Panc1 (cell line): ENCODE data around the gene RHBDF1. TPM values are rescaled to one million over a fixed set of nuclear protein-coding genes. Genes with fewer than 3 reads are reported as not detected.

Experiments
- ATAC-seq: fragments of 200-7000 bp; cut with Tn5 transposase; 2 replicates; pipeline ENCODE4 v1.9.1; 2020; ENCODE audit warnings: mild to moderate bottlenecking, moderate library complexity
- BruUV-seq: library from RNA; stranded (reverse); fragments of 400-500 nt; replicated peaks from 2 replicates; lab custom pipeline; 2021; lab: Mats Ljungman, UMichigan
- CTCF ChIA-PET: fragments of 300-600 bp; sonication (Branson Sonifier 250); formaldehyde crosslinking; loops from one replicate; lab custom pipeline; 2022; ENCODE audit warnings: antibody characterized with exemption; lab: Charles Lee
- POLR2A ChIA-PET: fragments of 300-600 bp; sonication (Branson Sonifier 250); formaldehyde crosslinking; loops from one replicate; lab custom pipeline; 2022; ENCODE audit warnings: antibody characterized with exemption; lab: Charles Lee
- DNase-seq: peaks from one replicate; pipeline ENCODE4 v3.0.0-alpha.2; 2010; ENCODE audit warnings: low read depth, low spot score
- H3K27ac ChIP-seq: 2 replicates; pipeline ENCODE4 v1.5.1; 2011; ENCODE audit warnings: mild to moderate bottlenecking, low read length, inconsistent platforms
- H3K27me3 ChIP-seq: fragments of 200-500 bp; sonication (Bioruptor generic); 2 replicates; pipeline ENCODE4 v1.6.0; 2014; ENCODE audit warnings: low read length, inconsistent platforms; ENCODE audit not compliant: control insufficient read depth, insufficient read depth
- H3K36me3 ChIP-seq: fragments of 200-500 bp; sonication (Bioruptor generic); 2 replicates; pipeline ENCODE4 v1.5.1; 2014; ENCODE audit warnings: inconsistent platforms, mild to moderate bottlenecking, low read length, moderate library complexity; ENCODE audit not compliant: control insufficient read depth, insufficient read depth
- H3K4me1 ChIP-seq: 2 replicates; pipeline ENCODE4 v1.5.1; 2011; ENCODE audit warnings: inconsistent platforms, mild to moderate bottlenecking, low read length, moderate library complexity; ENCODE audit not compliant: control insufficient read depth, insufficient read depth
- H3K4me3 ChIP-seq, 2 experiments: 2 replicates each; pipeline ENCODE4 v1.5.1; 2011 to 2012; ENCODE audit warnings: low read depth in 2 of 2, low read length in 2 of 2, mild to moderate bottlenecking in 2 of 2, inconsistent platforms in 1 of 2, moderate library complexity in 1 of 2
- H3K9me3 ChIP-seq: fragments of 200-500 bp; sonication (Bioruptor generic); 2 replicates; pipeline ENCODE4 v1.5.1; 2014; ENCODE audit warnings: low read depth, mild to moderate bottlenecking, inconsistent platforms, low read length, moderate library complexity; ENCODE audit not compliant: control insufficient read depth, insufficient read depth
- POLR2AphosphoS5 ChIP-seq: IDR thresholded peaks from 2 replicates; pipeline ENCODE4 v1.6.1; 2012; ENCODE audit warnings: mild to moderate bottlenecking, low read depth, low read length, moderate library complexity
- SIN3A ChIP-seq: IDR thresholded peaks from 2 replicates; pipeline ENCODE4 v1.6.1; 2012; ENCODE audit warnings: low read depth, mild to moderate bottlenecking, low read length, moderate library complexity, borderline replicate concordance; ENCODE audit not compliant: insufficient read depth
- TCF7L2 ChIP-seq: IDR thresholded peaks from 2 replicates; pipeline ENCODE4 v1.6.1; 2011; ENCODE audit warnings: mild to moderate bottlenecking, low read depth, low read length, inconsistent platforms
- in situ Hi-C: cut with HindIII; loops from 2 replicates; pipeline ENCODE4 v1.10.0; 2016; ENCODE audit warnings: low sequenced_read_pairs, low pct_unique_long_range_greater_than_20kb
- intact Hi-C: fragments of 100-400 bp; cut with micrococcal nuclease; formaldehyde crosslinking; loops from one replicate; pipeline ENCODE4 v1.10.0; 2022; ENCODE audit not compliant: unreplicated experiment
- total RNA-seq: library from RNA; stranded (reverse); gene quantifications from one replicate; pipeline ENCODE4 v1.2.1, GENCODE V29; 2021; ENCODE audit not compliant: unreplicated experiment
- TF ChIP-seq, protein P1 (sequence below): fragments of 450-650 bp; IDR thresholded peaks from 2 replicates; pipeline ENCODE4 v1.5.1; 2017; ENCODE audit warnings: mild to moderate bottlenecking
- TF ChIP-seq, protein P2 (sequence below), 2 experiments: IDR thresholded peaks; 2 replicates each; pipeline ENCODE4 v1.6.1; 2011 to 2012; ENCODE audit warnings: low read depth in 2 of 2, control low read depth in 1 of 2, low read length in 1 of 2, mild to moderate bottlenecking in 1 of 2, moderate library complexity in 1 of 2; ENCODE audit not compliant: insufficient read depth in 1 of 2

Gene RHBDF1
- total RNA-seq, 1 experiment from 2014 or later: 41.7 TPM

DNA sequence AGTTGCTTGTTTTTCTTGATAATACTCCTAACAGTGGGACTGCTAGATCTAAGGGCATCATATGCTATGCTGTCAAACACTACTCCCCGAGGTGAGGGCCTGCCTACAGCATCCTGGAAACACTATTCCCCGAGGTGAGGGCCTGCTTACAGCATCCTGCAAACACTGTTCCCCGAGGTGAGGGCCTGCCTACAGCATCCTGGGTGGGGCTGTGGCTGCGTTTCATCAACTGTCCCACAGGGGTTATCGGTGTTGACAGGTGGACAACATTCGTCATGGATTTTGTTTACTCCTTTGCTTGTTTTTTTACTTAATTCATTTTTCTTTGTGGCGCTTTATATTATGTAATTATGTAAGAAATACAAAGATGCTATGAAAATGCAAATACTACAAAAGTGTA, 43.6 kb upstream of the RHBDF1 start:
- DNase-seq (no peak), ATAC-seq (no peak)
- Histone ChIP-seq H3K4me3 (no peak overlapping the region), H3K4me1 (no peaks in the 10 kb centered on the region; the same call in 1 of the 2 replicates), H3K27me3 (no peaks in the 10 kb centered on the region), H3K9me3 (no peaks in the 10 kb centered on the region), H3K27ac (no peak overlapping the region), H3K36me3 (peaks cover 17% of the 10 kb centered on the region)
- in situ Hi-C loops: no loop called here
- BruUV-seq: TSS peak; percentile 43
- ChIA-PET CTCF (interaction anchor here (1.8 kb wide), 1 partner anchor 9 kb away, joined by 8 read pairs; no protein-coding TSS in a partner anchor), POLR2A (no interaction called here)
- TF ChIP-seq TCF7L2 (no peak), POLR2AphosphoS5 (no peak), SIN3A (no peak)
- TF ChIP-seq, protein P1, sequence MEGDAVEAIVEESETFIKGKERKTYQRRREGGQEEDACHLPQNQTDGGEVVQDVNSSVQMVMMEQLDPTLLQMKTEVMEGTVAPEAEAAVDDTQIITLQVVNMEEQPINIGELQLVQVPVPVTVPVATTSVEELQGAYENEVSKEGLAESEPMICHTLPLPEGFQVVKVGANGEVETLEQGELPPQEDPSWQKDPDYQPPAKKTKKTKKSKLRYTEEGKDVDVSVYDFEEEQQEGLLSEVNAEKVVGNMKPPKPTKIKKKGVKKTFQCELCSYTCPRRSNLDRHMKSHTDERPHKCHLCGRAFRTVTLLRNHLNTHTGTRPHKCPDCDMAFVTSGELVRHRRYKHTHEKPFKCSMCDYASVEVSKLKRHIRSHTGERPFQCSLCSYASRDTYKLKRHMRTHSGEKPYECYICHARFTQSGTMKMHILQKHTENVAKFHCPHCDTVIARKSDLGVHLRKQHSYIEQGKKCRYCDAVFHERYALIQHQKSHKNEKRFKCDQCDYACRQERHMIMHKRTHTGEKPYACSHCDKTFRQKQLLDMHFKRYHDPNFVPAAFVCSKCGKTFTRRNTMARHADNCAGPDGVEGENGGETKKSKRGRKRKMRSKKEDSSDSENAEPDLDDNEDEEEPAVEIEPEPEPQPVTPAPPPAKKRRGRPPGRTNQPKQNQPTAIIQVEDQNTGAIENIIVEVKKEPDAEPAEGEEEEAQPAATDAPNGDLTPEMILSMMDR: no peak
- TF ChIP-seq, protein P2, sequence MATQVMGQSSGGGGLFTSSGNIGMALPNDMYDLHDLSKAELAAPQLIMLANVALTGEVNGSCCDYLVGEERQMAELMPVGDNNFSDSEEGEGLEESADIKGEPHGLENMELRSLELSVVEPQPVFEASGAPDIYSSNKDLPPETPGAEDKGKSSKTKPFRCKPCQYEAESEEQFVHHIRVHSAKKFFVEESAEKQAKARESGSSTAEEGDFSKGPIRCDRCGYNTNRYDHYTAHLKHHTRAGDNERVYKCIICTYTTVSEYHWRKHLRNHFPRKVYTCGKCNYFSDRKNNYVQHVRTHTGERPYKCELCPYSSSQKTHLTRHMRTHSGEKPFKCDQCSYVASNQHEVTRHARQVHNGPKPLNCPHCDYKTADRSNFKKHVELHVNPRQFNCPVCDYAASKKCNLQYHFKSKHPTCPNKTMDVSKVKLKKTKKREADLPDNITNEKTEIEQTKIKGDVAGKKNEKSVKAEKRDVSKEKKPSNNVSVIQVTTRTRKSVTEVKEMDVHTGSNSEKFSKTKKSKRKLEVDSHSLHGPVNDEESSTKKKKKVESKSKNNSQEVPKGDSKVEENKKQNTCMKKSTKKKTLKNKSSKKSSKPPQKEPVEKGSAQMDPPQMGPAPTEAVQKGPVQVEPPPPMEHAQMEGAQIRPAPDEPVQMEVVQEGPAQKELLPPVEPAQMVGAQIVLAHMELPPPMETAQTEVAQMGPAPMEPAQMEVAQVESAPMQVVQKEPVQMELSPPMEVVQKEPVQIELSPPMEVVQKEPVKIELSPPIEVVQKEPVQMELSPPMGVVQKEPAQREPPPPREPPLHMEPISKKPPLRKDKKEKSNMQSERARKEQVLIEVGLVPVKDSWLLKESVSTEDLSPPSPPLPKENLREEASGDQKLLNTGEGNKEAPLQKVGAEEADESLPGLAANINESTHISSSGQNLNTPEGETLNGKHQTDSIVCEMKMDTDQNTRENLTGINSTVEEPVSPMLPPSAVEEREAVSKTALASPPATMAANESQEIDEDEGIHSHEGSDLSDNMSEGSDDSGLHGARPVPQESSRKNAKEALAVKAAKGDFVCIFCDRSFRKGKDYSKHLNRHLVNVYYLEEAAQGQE (IDR thresholded peaks at IDR 0.05; ENCODE audit: insufficient read depth in 1 of 2, low read depth in 2 of 2, low read length in 1 of 2): no peak
- intact Hi-C loops: no loop called here

DNA sequence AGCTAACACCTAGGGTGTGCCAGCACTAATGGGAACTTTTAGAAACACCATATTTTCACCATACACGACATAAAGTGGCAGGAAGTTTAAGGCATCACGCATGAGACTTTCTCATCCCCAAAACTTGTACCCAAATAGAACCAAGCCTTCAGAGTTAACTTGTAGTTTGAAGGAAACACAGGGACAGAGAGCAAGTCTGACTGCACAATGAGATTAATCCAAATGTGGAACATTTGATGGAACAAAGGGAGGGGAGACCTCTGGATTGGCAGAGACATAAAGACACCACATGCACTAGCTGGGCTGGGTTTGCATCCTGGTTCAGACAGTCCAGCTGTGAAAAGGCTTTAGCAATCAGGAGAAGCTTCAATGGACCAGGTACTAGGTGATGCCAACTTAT, 41.9 kb upstream of the RHBDF1 start:
- ATAC-seq (no peak), DNase-seq (no peak)
- Histone ChIP-seq H3K4me1 (no peaks in the 10 kb centered on the region; the same call in 1 of the 2 replicates), H3K27me3 (no peaks in the 10 kb centered on the region), H3K36me3 (peaks cover 15% of the 10 kb centered on the region), H3K27ac (no peak overlapping the region), H3K9me3 (no peaks in the 10 kb centered on the region), H3K4me3 (no peak overlapping the region)
- TF ChIP-seq, protein P2 (IDR thresholded peaks at IDR 0.05; ENCODE audit: insufficient read depth in 1 of 2, low read depth in 2 of 2, low read length in 1 of 2): no peak
- TF ChIP-seq TCF7L2: no peak
- TF ChIP-seq, protein P1: no peak
- TF ChIP-seq POLR2AphosphoS5: no peak
- TF ChIP-seq SIN3A: no peak
- intact Hi-C loops: no loop called here
- in situ Hi-C loops: no loop called here
- ChIA-PET POLR2A (no interaction called here), CTCF (interaction anchor here (0.8 kb wide), 1 partner anchor 18 kb away, joined by 3 read pairs; no protein-coding TSS in a partner anchor)
- BruUV-seq: no TSS peak
